NCI-H226 (cell line): ENCODE data around the gene HAVCR1.
A peak's percentile ranks its signal among the peaks of the same experiment; 100 is the strongest.
"Not testable (repeated sequence)": the region's sequence is repeated elsewhere in the genome, so short reads cannot be mapped to it uniquely, and the experiment has no call there.

ENCODE experiments used
- DNase-seq: peaks from one replicate; pipeline ENCODE4 v3.0.0-alpha.2; 2015

HAVCR1 gene

GRCh38 chr5:157059093-157059539, at the start of gene HAVCR1:
TSS of gene HAVCR1 (minus strand) at chr5:157059116. CDS start at chr5:157057943, 1,173 bp downstream.
- DNase-seq, result no peak

- DNase-seq, result no peak
Observed at GRCh38 chr5:157107508-157107907, 48.6 kb upstream of the HAVCR1 start.

- no peak for DNase-seq
Observed at GRCh38 chr5:157106630-157107461, 47.9 kb upstream of the HAVCR1 start.

GRCh38 chr5:157100140-157100679, 41.3 kb upstream of the HAVCR1 start:
- DNase-seq, result no peak

- no peak for DNase-seq
Observed at GRCh38 chr5:157088342-157088990, 29.6 kb upstream of the HAVCR1 start.

DNA sequence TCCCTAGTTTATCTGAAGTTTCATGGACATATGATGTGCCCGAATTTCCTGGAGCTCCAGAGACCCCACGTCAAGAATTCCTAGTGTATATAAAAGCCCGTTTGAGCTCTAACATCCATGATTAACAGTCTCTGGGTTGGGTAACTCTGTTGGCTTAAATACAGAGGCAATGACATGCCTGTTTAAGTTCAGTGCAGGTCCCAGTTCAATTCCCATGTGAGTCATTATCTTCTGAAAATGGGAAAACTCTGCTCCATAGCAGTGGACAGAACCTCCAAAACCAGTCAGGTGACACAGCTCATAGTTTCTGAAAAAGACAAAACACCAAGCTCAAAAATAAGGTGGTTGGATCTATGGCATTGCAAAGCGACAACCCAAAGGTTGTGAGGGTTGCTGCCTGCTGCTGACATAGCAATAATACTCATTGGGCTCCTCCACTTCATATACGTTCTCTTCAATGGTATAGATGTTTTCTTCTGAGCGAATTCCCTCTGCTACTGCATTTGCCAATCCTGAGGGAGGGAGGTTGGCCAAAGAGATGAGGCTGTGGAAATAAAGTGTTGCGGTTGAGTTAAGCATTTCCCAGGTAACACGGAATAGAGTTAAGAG, 27.9 kb upstream of the HAVCR1 start:
- DNase-seq, result no peak

DNA sequence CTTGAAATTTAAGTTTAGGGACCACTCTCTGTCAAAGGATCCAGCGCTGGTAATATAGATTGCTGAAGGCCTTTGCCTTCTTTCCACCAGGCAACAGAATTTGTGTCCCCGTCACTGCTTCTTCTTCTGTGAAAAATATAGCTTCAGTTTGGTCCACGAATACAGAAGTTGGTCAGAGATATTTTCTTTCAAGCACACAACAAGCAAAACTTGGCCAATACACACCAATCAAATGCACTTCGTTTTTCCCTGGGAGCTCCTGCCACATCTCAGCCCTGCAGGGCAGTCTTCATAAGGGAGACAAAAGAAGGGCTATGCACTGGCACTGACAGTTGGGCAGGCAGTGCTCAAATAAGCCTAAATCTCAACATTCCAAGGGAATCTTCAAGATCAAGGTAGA, 27.0 kb upstream of the HAVCR1 start:
- no peak for DNase-seq

DNA sequence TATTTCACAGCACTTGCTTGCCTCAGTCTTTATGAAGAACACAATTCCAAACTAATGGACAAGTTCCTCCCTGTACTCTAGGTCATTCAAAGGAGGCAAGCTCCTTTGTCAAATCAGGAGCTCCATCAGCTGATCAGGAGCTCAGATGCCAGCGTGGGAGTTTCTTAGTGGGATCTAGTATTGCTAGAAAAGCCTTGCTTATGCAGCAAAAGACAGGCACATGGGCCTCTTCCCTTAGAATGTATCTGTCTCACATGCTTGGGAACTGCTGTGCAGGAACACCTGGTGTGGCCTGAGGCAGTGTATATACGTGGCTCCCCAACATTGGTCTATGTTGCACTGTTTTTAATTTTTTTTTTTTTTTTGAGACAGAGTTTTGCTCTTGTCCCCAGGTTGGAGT, 21.4 kb upstream of the HAVCR1 start:
- no peak for DNase-seq

DNA sequence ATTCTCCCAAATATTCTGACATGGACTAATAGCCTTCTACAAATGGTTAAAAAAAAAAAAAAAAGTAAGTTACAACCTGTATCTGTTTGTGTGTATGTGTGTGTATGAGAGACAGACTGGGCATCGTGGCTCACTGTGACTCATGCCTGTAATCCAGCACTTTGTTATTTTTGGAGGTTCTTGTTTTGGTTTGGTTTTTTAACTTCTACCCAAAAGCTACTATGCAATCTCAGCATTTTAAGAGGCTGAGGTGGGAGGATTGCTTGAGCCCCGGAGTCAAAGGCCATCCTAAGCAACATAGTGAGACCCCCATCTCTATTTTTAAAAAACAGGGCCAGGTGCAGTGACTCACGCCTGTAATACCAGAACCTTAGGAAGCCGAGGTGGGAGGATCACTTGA, 17.6 kb upstream of the HAVCR1 start:
- DNase-seq, result peak; percentile 42

- no peak for DNase-seq
Observed at GRCh38 chr5:157072508-157072907, 13.6 kb upstream of the HAVCR1 start.

DNA sequence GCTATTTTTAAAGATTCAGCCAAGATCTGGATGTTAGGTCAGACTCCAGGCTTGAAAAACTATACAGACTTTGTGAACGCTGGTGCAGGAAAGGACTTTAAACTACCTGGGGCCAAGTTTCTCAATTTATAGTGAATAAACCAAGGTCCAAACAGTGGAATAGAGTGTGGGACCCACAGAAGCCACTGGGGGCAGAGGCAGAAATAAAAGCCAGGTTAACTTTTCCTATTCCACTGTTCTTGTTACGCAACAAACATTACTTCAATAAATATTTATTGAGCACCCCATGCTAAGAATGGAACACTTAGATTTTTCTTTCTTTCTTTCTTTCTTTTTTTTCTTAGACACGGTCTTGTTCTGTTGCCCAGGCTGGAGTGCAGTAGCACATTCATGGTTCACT, 11.0 kb upstream of the HAVCR1 start:
- no peak for DNase-seq

GRCh38 chr5:157068785-157069184, 9.9 kb upstream of the HAVCR1 start:
- DNase-seq, result no peak

DNA sequence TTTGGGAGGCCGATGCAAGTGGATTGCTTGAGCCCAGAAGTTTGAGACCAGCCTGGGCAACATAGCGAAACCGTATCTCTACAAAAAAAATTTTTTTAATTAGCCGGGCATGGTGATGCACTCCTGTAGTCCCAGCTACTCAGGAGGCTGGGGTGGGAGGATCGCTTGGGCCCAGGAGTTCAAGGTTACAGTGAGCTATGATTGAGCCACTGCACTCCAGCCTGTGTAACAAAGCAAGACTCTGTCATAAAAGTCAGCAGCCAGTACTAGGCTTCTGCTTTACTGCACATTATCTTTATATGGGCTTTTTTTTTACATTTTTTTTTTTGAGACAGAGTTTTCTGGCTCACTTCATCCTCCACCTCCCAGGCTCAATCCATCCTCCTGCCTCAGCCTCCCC, 9.4 kb upstream of the HAVCR1 start:
- no peak for DNase-seq

DNA sequence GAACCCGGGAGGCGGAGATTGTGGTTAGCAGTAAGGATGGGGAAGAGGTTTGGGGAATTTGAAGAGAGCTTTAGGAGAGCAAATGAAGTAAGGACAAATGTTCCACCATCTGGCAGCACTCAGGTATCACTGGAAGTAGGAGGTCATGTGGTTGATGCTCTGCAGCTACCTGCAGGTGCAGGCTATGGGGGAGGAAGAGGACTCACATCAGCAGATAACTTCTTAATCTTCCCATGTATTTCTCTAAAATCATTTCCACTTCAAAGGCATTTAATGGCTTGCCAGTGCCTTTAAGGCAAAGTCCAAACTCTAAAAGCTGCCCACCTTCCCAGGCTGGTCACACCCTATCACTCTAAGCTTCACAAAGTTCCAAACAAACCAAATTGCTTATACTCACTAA, 8.1 kb upstream of the HAVCR1 start:
- DNase-seq, result no peak

DNA sequence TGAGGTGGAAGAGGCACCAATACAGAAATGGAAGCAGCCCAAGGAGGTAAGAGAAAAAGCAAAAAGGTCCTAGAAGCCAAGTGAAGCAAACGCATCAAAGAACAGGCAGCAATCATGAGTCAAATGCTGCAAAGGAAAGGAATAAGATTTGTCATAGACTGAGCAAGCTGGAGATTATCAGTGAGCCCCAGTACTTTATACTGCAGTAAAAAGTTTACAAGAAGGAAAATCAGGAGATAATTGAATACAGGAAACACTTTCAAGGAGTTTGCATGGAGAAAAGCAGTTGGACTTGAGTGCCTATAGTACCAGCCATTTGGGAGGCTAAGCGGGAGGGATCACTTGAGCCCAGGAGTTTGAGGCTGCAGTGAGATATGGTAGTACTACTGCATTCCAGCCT, 7.2 kb upstream of the HAVCR1 start:
- no peak for DNase-seq

- DNase-seq, result no peak
Observed at GRCh38 chr5:157063776-157064430, 5.0 kb upstream of the HAVCR1 start.

DNA sequence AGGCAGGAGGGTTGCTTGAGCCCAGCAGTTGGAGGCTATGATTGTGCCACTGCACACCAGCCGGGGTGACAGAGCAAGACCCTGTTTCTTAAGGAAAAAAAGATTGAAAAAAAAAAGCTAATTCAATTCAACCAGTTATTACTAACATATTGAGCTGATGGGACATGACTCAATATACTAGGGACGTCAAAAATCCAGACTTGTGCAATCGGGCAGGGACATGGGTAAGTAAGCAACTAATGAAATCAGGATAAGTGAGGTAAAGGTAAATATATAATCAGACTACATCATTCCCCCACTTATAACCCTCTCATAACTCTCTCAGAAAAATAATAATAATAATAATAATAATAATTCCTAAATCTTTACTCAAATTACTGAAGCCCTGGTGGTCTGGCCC, 975 bp upstream of the HAVCR1 start:
- no peak for DNase-seq

DNA sequence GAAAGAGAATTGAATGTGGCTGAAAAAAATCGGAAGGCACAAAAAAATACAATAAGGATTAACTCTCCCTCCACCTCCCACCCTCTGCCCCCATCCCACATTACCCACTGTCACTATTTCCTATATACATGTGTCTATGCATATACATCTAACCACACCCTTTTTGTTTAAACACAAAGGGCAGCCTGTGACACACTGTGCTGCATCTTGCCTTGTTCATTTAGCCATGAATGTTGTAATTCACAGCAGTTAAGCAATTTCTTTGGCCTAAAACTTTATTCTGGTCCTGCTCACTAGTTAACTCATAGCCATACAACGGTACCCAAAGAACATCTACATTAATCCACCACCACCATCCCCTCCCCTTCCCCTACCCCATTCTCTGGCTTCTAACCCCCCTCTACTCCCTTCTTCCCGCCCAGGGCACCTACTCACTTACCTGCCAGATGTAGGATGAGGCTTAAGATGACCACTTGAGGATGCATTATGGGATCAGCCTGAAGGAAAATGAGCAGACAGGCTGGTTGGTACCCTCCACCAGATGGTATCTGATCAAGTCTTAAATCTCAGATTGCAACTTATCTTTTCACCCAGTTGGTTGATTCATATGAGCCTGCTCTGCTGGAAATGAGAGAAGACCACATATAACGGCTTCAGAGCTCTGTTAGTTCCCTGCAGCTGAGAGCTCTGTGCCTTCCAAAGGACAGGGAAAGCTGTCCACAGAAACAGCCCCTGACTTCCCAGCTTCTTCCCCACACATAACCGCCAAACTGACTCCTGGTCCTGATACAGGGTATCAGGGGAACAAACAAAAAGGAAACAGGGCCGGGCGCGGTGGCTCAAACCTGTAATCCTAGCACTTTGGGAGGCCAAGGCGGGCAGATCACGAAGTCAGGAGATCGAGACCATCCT, 1.2 kb downstream of the HAVCR1 start:
- DNase-seq, result no peak

- not testable (repeated sequence) for DNase-seq
Observed at GRCh38 chr5:157056848-157057247, 2.1 kb downstream of the HAVCR1 start.

DNA sequence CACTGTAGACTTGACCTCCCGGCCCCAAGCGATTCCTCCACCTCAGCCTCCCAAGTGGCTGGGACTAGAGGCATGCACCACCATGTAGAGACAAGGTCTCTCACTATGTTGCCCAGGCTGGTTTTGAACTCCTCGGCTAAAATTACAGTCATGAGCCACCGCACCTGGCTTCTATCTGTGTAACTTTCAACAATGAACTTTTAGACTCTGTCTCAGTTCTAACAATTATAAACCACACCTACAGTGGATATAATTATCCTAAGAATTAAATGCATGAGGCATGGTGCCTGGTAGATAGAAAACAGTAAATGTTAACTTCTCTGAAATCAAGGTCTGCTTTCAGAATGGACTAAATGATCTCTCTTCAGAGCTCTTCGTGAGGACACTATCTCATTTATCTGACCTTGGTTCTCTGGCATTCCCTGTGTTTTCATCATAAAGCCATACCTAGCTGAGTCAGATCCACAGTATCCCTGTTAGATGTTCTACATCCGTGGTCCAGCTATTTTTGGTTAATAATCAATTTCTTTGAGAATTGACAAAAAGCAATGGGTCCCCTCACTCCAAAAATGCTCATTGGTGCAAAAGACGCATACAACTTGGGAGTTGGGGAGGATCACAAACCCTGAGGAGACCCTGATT, 7.2 kb downstream of the HAVCR1 start:
- no peak for DNase-seq

DNA sequence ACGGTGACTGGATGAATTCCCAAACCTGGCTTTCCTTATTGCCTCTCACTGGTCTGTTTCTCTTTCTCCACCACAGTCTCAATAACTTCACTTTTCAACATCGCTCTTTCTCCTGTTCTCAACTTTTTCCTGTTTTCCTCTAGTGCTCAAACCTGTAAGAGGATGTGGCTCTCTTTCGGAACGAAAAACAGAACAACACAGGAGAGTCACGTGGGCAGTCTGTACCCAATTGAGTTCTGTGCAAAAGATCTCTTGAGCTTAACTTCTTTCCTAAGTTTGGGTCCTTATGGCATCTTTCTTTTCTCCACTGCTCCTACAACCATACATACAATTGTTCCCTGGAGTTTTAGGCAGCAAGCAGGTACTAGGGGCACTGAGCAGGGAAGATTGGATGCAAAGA, 8.9 kb downstream of the HAVCR1 start:
- DNase-seq, result no peak

DNA sequence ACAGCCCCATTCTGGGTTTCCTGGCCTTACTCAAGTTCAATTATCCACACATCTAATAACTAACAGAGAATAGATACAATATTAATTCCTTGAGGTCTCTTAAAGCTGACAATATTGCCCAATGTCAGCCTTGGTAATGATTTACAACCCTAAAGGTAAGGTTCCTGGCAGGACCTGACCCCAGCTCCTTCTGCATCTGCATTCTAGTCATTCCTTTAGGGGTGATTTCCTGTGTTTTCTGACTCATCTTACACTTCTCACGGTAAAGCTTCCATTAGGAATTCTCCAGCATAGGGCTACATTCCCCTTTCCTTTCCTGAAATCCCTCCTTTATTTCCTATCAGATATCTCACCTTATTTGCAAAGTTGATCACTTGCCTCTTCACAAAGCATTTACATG, 9.3 kb downstream of the HAVCR1 start:
- peak; percentile 79 for DNase-seq
